Measurements from ENCODE around the gene DLEC1.
"Not testable (repeated sequence)": the region's sequence is repeated elsewhere in the genome, so short reads cannot be mapped to it uniquely, and the experiment has no call there.

Gene DLEC1

GRCh38 chr3:38157117-38157516 is 118.1 kb downstream of the DLEC1 start:
- no peak overlapping the region for H2AFZ ChIP-seq (ENCODE audit: low read depth, low read length)
- H3K36me3 ChIP-seq (ENCODE audit: insufficient read depth, low read length): no peaks in the 10 kb centered on the region
- H4K20me1 ChIP-seq (ENCODE audit: insufficient read depth, low read length): no peaks in the 10 kb centered on the region
- no peaks in the 10 kb centered on the region for H3K27me3 ChIP-seq (ENCODE audit: insufficient read depth, low read length, poor library complexity)
- no peak overlapping the region for H3K27ac ChIP-seq (ENCODE audit: low read length)
- H3K4me2 ChIP-seq (ENCODE audit: insufficient read depth, low read length): no peak overlapping the region
- ATAC-seq (ENCODE audit: insufficient read depth, low read depth) (no peak), DNase-seq (no peak)
- no peaks in the 10 kb centered on the region for H3K79me2 ChIP-seq (ENCODE audit: insufficient read depth, low read length)
- no peaks in the 10 kb centered on the region for H3K4me1 ChIP-seq (ENCODE audit: insufficient read depth, low read length)
- H3K9me3 ChIP-seq (ENCODE audit: insufficient read depth, low read length, severe bottlenecking): no peaks in the 10 kb centered on the region
- H3K4me3 ChIP-seq (ENCODE audit: low read depth in 1 of 2, low read length in 2 of 2): no peak overlapping the region
- no peak overlapping the region for H3K9ac ChIP-seq (ENCODE audit: low read depth, low read length)
- TF ChIP-seq EZH2 (IDR thresholded peaks at IDR 0.05; ENCODE audit: borderline replicate concordance, low read depth, low read length, severe bottlenecking) (no peak), CTCF (IDR thresholded peaks at IDR 0.05; ENCODE audit: borderline replicate concordance, extremely low read depth, low read length, poor library complexity, severe bottlenecking) (no peak)

- Histone ChIP-seq H4K20me1 (ENCODE audit: insufficient read depth, low read length) (no peaks in the 10 kb centered on the region), H3K9ac (ENCODE audit: low read depth, low read length) (no peak overlapping the region), H2AFZ (ENCODE audit: low read depth, low read length) (no peak overlapping the region), H3K9me3 (ENCODE audit: insufficient read depth, low read length, severe bottlenecking) (no peaks in the 10 kb centered on the region), H3K79me2 (ENCODE audit: insufficient read depth, low read length) (no peaks in the 10 kb centered on the region), H3K27ac (ENCODE audit: low read length) (no peak overlapping the region), H3K4me2 (ENCODE audit: insufficient read depth, low read length) (no peak overlapping the region), H3K36me3 (ENCODE audit: insufficient read depth, low read length) (no peaks in the 10 kb centered on the region), H3K27me3 (ENCODE audit: insufficient read depth, low read length, poor library complexity) (no peaks in the 10 kb centered on the region), H3K4me1 (ENCODE audit: insufficient read depth, low read length) (no peaks in the 10 kb centered on the region), H3K4me3 (ENCODE audit: low read depth in 1 of 2, low read length in 2 of 2) (no peak overlapping the region)
- ATAC-seq (ENCODE audit: insufficient read depth, low read depth): no peak
- TF ChIP-seq CTCF (IDR thresholded peaks at IDR 0.05; ENCODE audit: borderline replicate concordance, extremely low read depth, low read length, poor library complexity, severe bottlenecking) (no peak), EZH2 (IDR thresholded peaks at IDR 0.05; ENCODE audit: borderline replicate concordance, low read depth, low read length, severe bottlenecking) (no peak)
- DNase-seq: no peak
Observed at GRCh38 chr3:38157595-38157994, 118.6 kb downstream of the DLEC1 start.

- no peak overlapping the region for H3K4me3 ChIP-seq (ENCODE audit: low read depth in 1 of 2, low read length in 2 of 2)
- no peaks in the 10 kb centered on the region for H3K36me3 ChIP-seq (ENCODE audit: insufficient read depth, low read length)
Observed at GRCh38 chr3:38158472-38158871, 119.5 kb downstream of the DLEC1 start.

GRCh38 chr3:38160704-38161103 is 121.7 kb downstream of the DLEC1 start:
- H3K4me3 ChIP-seq (ENCODE audit: low read depth in 1 of 2, low read length in 2 of 2); H3K36me3 ChIP-seq (ENCODE audit: insufficient read depth, low read length); H3K9me3 ChIP-seq (ENCODE audit: insufficient read depth, low read length, severe bottlenecking); H3K27me3 ChIP-seq (ENCODE audit: insufficient read depth, low read length, poor library complexity); DNase-seq; H3K9ac ChIP-seq (ENCODE audit: low read depth, low read length); H3K79me2 ChIP-seq (ENCODE audit: insufficient read depth, low read length); H3K27ac ChIP-seq (ENCODE audit: low read length); H3K4me2 ChIP-seq (ENCODE audit: insufficient read depth, low read length); ATAC-seq (ENCODE audit: insufficient read depth, low read depth); H2AFZ ChIP-seq (ENCODE audit: low read depth, low read length); H4K20me1 ChIP-seq (ENCODE audit: insufficient read depth, low read length): not testable (repeated sequence)
- peaks cover 12% of the 10 kb centered on the region for H3K4me1 ChIP-seq (ENCODE audit: insufficient read depth, low read length)

More at GRCh38 chr3:38158472-38158871, 119.5 kb downstream of the DLEC1 start:
- Histone ChIP-seq H3K9ac (ENCODE audit: low read depth, low read length) (no peak overlapping the region), H3K4me1 (ENCODE audit: insufficient read depth, low read length) (peaks cover under 1% of the 10 kb centered on the region; the same call in 1 of the 2 replicates), H4K20me1 (ENCODE audit: insufficient read depth, low read length) (no peaks in the 10 kb centered on the region), H3K4me2 (ENCODE audit: insufficient read depth, low read length) (no peak overlapping the region), H3K27me3 (ENCODE audit: insufficient read depth, low read length, poor library complexity) (no peaks in the 10 kb centered on the region), H3K9me3 (ENCODE audit: insufficient read depth, low read length, severe bottlenecking) (no peaks in the 10 kb centered on the region), H3K27ac (ENCODE audit: low read length) (no peak overlapping the region), H3K79me2 (ENCODE audit: insufficient read depth, low read length) (no peaks in the 10 kb centered on the region), H2AFZ (ENCODE audit: low read depth, low read length) (no peak overlapping the region)
- DNase-seq: no peak
- no peak for ATAC-seq (ENCODE audit: insufficient read depth, low read depth)
- TF ChIP-seq EZH2 (IDR thresholded peaks at IDR 0.05; ENCODE audit: borderline replicate concordance, low read depth, low read length, severe bottlenecking) (no peak), CTCF (IDR thresholded peaks at IDR 0.05; ENCODE audit: borderline replicate concordance, extremely low read depth, low read length, poor library complexity, severe bottlenecking) (no peak)
